ENCODE measurements around the gene CTRL. TPM values are rescaled to one million over a fixed set of nuclear protein-coding genes. Genes with fewer than 3 reads are reported as not detected.
"Not testable (repeated sequence)": the region's sequence is repeated elsewhere in the genome, so short reads cannot be mapped to it uniquely, and the experiment has no call there.

The CTRL gene
- total and polyA plus RNA-seq, 11 donors, result 0.23 to 2.1 (median 0.74) TPM; not detected in 1

- Histone ChIP-seq H3K4me1 (peaks cover 4 to 69% (median 42%) of the 10 kb centered on the region in 12 donors), H3K9me3 (no peaks in the 10 kb centered on the region), H3K27ac (peak overlapping the region in 4 of 12 donors; percentile 5 to 40 (median 23)), H3K27me3 (no peaks in the 10 kb centered on the region), H3K4me3 (no peak overlapping the region), H3K36me3 (peaks cover 7 to 78% (median 72%) of the 10 kb centered on the region in 9 donors)
- ATAC-seq (no peak), DNase-seq (no peak)
- intact Hi-C loops (cut with DNase I), result loop anchor here in 2 of 10 donors (5.0 kb wide), 2 partner anchors 81 to 101 kb away; partner anchors contain the start of genes DDX28 (in 1 of the 2) and DUS2 (in 1 of the 2)
- WGBS, 4 donors, result 65 to 78% (median 68%) methylated on average over 8 to 9 of the region's 9 CpGs
- TF ChIP-seq, protein P1, sequence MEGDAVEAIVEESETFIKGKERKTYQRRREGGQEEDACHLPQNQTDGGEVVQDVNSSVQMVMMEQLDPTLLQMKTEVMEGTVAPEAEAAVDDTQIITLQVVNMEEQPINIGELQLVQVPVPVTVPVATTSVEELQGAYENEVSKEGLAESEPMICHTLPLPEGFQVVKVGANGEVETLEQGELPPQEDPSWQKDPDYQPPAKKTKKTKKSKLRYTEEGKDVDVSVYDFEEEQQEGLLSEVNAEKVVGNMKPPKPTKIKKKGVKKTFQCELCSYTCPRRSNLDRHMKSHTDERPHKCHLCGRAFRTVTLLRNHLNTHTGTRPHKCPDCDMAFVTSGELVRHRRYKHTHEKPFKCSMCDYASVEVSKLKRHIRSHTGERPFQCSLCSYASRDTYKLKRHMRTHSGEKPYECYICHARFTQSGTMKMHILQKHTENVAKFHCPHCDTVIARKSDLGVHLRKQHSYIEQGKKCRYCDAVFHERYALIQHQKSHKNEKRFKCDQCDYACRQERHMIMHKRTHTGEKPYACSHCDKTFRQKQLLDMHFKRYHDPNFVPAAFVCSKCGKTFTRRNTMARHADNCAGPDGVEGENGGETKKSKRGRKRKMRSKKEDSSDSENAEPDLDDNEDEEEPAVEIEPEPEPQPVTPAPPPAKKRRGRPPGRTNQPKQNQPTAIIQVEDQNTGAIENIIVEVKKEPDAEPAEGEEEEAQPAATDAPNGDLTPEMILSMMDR (IDR thresholded peaks at IDR 0.05), result no peak
- no peak for TF ChIP-seq POLR2A (IDR thresholded peaks at IDR 0.05)
These were observed 10.0 kb upstream of the CTRL start for GRCh38 chr16:67941469-67942199.

GRCh38 chr16:67940446-67941089 lies 8.9 kb upstream of the CTRL start:
- peak overlapping the region in 1 of 12 donors; percentile 27 for H3K27ac ChIP-seq
- intact Hi-C loops (cut with DNase I), result loop anchor here in 2 of 10 donors (5.0 kb wide), 2 partner anchors 82 to 102 kb away; partner anchors contain the start of genes DDX28 (in 1 of the 2) and DUS2 (in 1 of the 2)

GRCh38 chr16:67939507-67940445 lies 8.1 kb upstream of the CTRL start:
- H3K4me3 ChIP-seq, result no peak overlapping the region
- intact Hi-C loops (cut with DNase I), result loop anchor here in 5 of 10 donors (5.0 to 10.0 kb wide), 4 partner anchors 83 to 415 kb away; partner anchors contain the start of genes RIPOR1 (in 2 of the 5), DDX28 (in 1 of the 5) and DUS2 (in 1 of the 5)
- peaks cover 1 to 62% (median 53%) of the 10 kb centered on the region in 9 donors for H3K36me3 ChIP-seq
- DNase-seq (peak in 1 of 5 donors; percentile 64), ATAC-seq (no peak)
- H3K4me1 ChIP-seq, result peaks cover 2 to 60% (median 35%) of the 10 kb centered on the region in 12 donors
- 74 to 78% (median 77%) methylated on average over 21 to 33 of the region's 33 CpGs for WGBS, 4 donors
- H3K9me3 ChIP-seq, result no peaks in the 10 kb centered on the region
- no peaks in the 10 kb centered on the region for H3K27me3 ChIP-seq
- no peak for TF ChIP-seq POLR2A (IDR thresholded peaks at IDR 0.05)
- TF ChIP-seq, protein P1 (IDR thresholded peaks at IDR 0.05), result no peak
- no peak overlapping the region for H3K27ac ChIP-seq

More at GRCh38 chr16:67940446-67941089, 8.9 kb upstream of the CTRL start:
- H3K4me1 ChIP-seq, result peaks cover 4 to 60% (median 36%) of the 10 kb centered on the region in 12 donors
- no peak overlapping the region for H3K4me3 ChIP-seq
- 95 to 98% (median 96%) methylated on average over 5 of the region's 5 CpGs for WGBS, 4 donors
- no peaks in the 10 kb centered on the region for H3K9me3 ChIP-seq
- TF ChIP-seq POLR2A (IDR thresholded peaks at IDR 0.05), result no peak
- TF ChIP-seq, protein P1 (IDR thresholded peaks at IDR 0.05), result no peak
- ATAC-seq (no peak), DNase-seq (no peak)
- H3K27me3 ChIP-seq, result no peaks in the 10 kb centered on the region
- H3K36me3 ChIP-seq, result peaks cover 2 to 67% (median 61%) of the 10 kb centered on the region in 9 donors

DNA sequence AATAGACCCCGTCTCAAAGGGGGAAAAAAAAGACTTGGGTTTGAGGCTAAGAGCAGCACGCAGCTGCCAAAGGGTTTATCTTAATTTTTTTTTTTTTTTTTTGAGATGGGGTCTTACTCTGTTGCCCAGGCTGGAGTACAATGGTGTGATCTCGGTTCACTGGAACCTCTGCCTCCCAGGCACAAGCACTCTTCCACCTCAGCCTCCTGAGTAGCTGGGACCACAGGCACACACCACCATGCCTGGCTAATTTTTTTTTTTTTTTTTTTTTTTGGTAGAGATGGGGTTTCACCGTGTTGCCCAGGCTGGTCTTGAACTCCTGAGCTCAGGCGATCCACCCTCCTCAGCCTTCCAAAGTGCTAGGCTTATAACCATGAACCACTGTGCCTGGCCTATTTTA lies 6.1 kb upstream of the CTRL start:
- Histone ChIP-seq H3K36me3 (peaks cover 0 to 63% (median 40%) of the 10 kb centered on the region in 9 donors), H3K27ac (peak overlapping the region in 7 of 12 donors; percentile 87 to 99 (median 92)), H3K4me1 (peaks cover 0 to 50% (median 24%) of the 10 kb centered on the region in 12 donors)
- not testable (repeated sequence) for H3K9me3 ChIP-seq, DNase-seq, H3K27me3 ChIP-seq, ATAC-seq, H3K4me3 ChIP-seq
- intact Hi-C loops (cut with DNase I), result loop anchor here in 5 of 10 donors (5.0 to 10.0 kb wide), 3 partner anchors 97 to 413 kb away; partner anchors contain the start of gene RIPOR1 (in 2 of the 5)
- 90 to 96% (median 93%) methylated on average over 5 of the region's 5 CpGs for WGBS, 4 donors
